DND-41 (cell line): ENCODE measurements around the gene HCRTR1.

Experiments used
- ATAC-seq: fragments of 200-7000 bp; cut with Tn5 transposase; 3 replicates; pipeline ENCODE4 v1.9.1; 2021; ENCODE audit warnings: low read depth; ENCODE audit not compliant: insufficient read depth
- DNase-seq: peaks from one replicate; pipeline ENCODE4 v3.0.0-alpha.2; 2020
- H2AFZ ChIP-seq: 2 replicates; pipeline ENCODE4 v1.6.0; 2012; ENCODE audit warnings: low read depth, low read length
- H3K27ac ChIP-seq: 2 replicates; pipeline ENCODE4 v1.5.1; 2012; ENCODE audit warnings: low read length, inconsistent platforms
- H3K27me3 ChIP-seq: fragments of 200-600 bp; sonication (generic); 2 replicates; pipeline ENCODE4 v1.6.0; 2012; ENCODE audit warnings: low read length, mild to moderate bottlenecking, inconsistent platforms; ENCODE audit not compliant: insufficient read depth, poor library complexity
- H3K36me3 ChIP-seq: 2 replicates; pipeline ENCODE4 v1.5.1; 2012; ENCODE audit warnings: low read length, inconsistent platforms; ENCODE audit not compliant: insufficient read depth
- H3K4me1 ChIP-seq: 2 replicates; pipeline ENCODE4 v1.5.1; 2012; ENCODE audit warnings: mild to moderate bottlenecking, low read length; ENCODE audit not compliant: insufficient read depth
- H3K4me2 ChIP-seq: 2 replicates; pipeline ENCODE4 v1.6.0; 2012; ENCODE audit warnings: mild to moderate bottlenecking, moderate library complexity, low read length, inconsistent platforms; ENCODE audit not compliant: insufficient read depth
- H3K4me3 ChIP-seq, 2 experiments: fragments of 200-600 bp in 1 of 2; shearing (Covaris generic) in 1 of 2; 2 replicates each; pipeline ENCODE4 v1.5.1; 2012 to 2016; ENCODE audit warnings: inconsistent platforms in 2 of 2, low read length in 2 of 2, mild to moderate bottlenecking in 2 of 2, low read depth in 1 of 2, moderate library complexity in 1 of 2
- H3K79me2 ChIP-seq: 2 replicates; pipeline ENCODE4 v1.6.0; 2012; ENCODE audit warnings: low read length, inconsistent platforms; ENCODE audit not compliant: insufficient read depth
- H3K9ac ChIP-seq: 2 replicates; pipeline ENCODE4 v1.6.0; 2012; ENCODE audit warnings: low read depth, mild to moderate bottlenecking, inconsistent platforms, low read length, moderate library complexity
- H3K9me3 ChIP-seq: 2 replicates; pipeline ENCODE4 v1.5.1; 2012; ENCODE audit warnings: low read length, moderate library complexity, mild to moderate bottlenecking, inconsistent platforms; ENCODE audit not compliant: insufficient read depth, severe bottlenecking
- H4K20me1 ChIP-seq: 2 replicates; pipeline ENCODE4 v1.6.0; 2012; ENCODE audit warnings: low read length; ENCODE audit not compliant: insufficient read depth
- EZH2 ChIP-seq: IDR thresholded peaks from 3 replicates; pipeline ENCODE4 v1.6.1; 2012; ENCODE audit warnings: borderline replicate concordance, low read depth, mild to moderate bottlenecking, moderate library complexity, low read length, inconsistent platforms; ENCODE audit not compliant: severe bottlenecking
- TF ChIP-seq, protein P1 (sequence below): IDR thresholded peaks from 2 replicates; pipeline ENCODE4 v1.5.1; 2012; ENCODE audit warnings: borderline replicate concordance, low read length, moderate library complexity, mild to moderate bottlenecking; ENCODE audit not compliant: poor library complexity, severe bottlenecking; ENCODE audit errors: extremely low read depth

HCRTR1 gene

DNA sequence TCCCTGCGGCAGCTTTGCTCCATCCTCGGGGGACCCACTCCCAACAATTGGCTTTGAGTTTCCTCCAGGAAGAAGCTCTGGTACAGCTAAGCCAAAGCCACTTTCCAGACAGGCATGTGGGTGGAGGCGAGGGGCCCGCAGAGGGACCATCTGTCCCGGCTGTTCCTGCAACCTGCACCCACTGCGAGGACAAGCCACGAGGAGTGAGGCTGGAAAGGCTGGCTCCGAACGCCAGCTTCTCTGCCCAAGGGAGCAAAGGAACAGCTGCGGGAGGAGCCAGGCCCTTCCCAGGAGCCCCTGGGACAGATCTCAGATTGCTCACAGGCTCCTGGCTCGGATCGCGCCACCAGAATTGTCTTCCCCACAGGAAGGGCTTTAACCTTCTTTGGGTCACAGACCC, 55.5 kb downstream of the HCRTR1 start:
- Histone ChIP-seq H3K9ac (no peak overlapping the region), H3K9me3 (no peaks in the 10 kb centered on the region), H3K36me3 (no peaks in the 10 kb centered on the region), H3K27me3 (peaks cover 25% of the 10 kb centered on the region), H4K20me1 (peaks cover 4% of the 10 kb centered on the region; the same call in 1 of the 2 replicates), H3K4me2 (no peak overlapping the region), H3K79me2 (no peaks in the 10 kb centered on the region), H2AFZ (no peak overlapping the region), H3K4me3 (no peak overlapping the region), H3K4me1 (no peaks in the 10 kb centered on the region), H3K27ac (no peak overlapping the region)
- no peak for TF ChIP-seq EZH2
- ATAC-seq = no peak
- no peak for DNase-seq

DNA sequence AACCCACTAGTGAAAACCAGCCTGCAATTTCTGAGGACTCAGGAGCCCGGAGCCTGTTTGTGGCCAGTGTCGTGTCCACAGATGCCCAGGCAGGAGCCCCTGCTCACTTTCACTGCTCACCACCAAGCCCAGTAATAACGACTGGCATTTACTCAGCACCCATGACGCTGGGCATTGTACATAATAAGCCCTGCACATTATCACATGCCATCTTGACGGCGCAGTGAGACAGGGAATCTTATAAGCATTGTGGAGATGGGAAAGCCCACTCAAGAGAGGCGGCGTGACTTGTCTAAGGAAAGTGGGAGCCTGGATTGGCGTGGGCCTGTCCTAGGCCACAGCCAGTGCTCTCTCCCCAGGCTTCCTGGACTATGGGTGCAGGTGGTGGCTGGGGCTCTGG, 55.9 kb downstream of the HCRTR1 start:
- no peak for TF ChIP-seq EZH2
- TF ChIP-seq, protein P1, sequence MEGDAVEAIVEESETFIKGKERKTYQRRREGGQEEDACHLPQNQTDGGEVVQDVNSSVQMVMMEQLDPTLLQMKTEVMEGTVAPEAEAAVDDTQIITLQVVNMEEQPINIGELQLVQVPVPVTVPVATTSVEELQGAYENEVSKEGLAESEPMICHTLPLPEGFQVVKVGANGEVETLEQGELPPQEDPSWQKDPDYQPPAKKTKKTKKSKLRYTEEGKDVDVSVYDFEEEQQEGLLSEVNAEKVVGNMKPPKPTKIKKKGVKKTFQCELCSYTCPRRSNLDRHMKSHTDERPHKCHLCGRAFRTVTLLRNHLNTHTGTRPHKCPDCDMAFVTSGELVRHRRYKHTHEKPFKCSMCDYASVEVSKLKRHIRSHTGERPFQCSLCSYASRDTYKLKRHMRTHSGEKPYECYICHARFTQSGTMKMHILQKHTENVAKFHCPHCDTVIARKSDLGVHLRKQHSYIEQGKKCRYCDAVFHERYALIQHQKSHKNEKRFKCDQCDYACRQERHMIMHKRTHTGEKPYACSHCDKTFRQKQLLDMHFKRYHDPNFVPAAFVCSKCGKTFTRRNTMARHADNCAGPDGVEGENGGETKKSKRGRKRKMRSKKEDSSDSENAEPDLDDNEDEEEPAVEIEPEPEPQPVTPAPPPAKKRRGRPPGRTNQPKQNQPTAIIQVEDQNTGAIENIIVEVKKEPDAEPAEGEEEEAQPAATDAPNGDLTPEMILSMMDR = no peak
- Histone ChIP-seq H3K36me3 (no peaks in the 10 kb centered on the region), H3K27me3 (peaks cover 25% of the 10 kb centered on the region), H3K4me1 (no peaks in the 10 kb centered on the region), H3K9me3 (no peaks in the 10 kb centered on the region), H4K20me1 (peaks cover 4% of the 10 kb centered on the region; the same call in 1 of the 2 replicates), H3K27ac (no peak overlapping the region), H3K9ac (no peak overlapping the region), H3K4me3 (no peak overlapping the region), H3K4me2 (no peak overlapping the region), H3K79me2 (no peaks in the 10 kb centered on the region), H2AFZ (no peak overlapping the region)
- DNase-seq (no peak), ATAC-seq (no peak)

DNA sequence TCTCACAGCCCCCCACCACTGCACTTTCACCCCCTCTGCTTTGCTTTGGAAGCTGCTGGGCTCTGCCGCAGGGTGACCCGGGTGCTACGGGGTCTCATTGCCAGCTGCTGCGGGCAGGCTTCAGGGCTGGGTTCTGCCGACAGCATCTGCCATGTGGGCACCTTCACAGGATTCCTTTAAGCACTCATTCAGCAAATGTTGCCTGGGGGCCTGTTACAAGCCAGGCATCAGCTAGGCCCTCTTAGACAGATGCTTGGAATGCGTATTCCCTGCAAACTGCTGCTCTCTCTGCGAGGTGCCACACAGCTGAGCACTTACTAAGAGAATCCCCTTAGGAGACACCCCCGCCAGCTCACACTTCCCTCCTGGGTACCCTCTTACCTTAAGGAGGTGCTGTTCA, 57.1 kb downstream of the HCRTR1 start:
- Histone ChIP-seq H3K27ac (no peak overlapping the region), H3K4me3 (no peak overlapping the region), H3K27me3 (peaks cover 22% of the 10 kb centered on the region), H4K20me1 (no peaks in the 10 kb centered on the region), H3K9me3 (no peaks in the 10 kb centered on the region), H2AFZ (no peak overlapping the region), H3K36me3 (no peaks in the 10 kb centered on the region), H3K4me2 (no peak overlapping the region), H3K4me1 (no peaks in the 10 kb centered on the region), H3K9ac (no peak overlapping the region), H3K79me2 (no peaks in the 10 kb centered on the region)
- TF ChIP-seq, protein P1 = no peak
- TF ChIP-seq EZH2 = no peak
- ATAC-seq = no peak
- DNase-seq = no peak

DNA sequence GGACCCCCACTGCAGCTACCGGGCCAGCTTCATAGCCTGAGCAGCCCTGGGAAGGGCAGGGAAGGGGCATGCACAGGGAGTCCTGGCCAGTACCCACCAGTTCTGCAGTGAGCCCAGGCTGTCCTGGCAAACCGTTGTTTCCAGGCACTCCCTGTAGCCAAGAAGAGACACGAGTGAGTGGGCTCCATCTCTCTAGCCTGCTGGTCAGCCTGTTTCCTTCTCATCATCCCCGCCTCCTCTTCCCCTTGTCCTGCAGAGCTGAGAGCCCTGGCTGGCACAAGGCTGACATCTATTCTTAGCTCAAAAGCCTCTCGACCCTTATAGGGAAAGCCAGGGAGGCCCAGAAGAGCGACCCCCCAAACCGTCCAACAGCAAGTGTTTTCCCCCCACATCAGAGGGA, 57.7 kb downstream of the HCRTR1 start:
- no peak overlapping the region for H2AFZ ChIP-seq
- no peak overlapping the region for H3K27ac ChIP-seq
- no peak for TF ChIP-seq EZH2
- TF ChIP-seq, protein P1 = no peak
- H3K9me3 ChIP-seq = no peaks in the 10 kb centered on the region
- H3K9ac ChIP-seq = no peak overlapping the region
- H3K27me3 ChIP-seq = peaks cover 18% of the 10 kb centered on the region
- H3K79me2 ChIP-seq = no peaks in the 10 kb centered on the region
- no peak for ATAC-seq
- no peaks in the 10 kb centered on the region for H3K36me3 ChIP-seq
- no peaks in the 10 kb centered on the region for H3K4me1 ChIP-seq
- DNase-seq = no peak
- H3K4me3 ChIP-seq = no peak overlapping the region
- H4K20me1 ChIP-seq = no peaks in the 10 kb centered on the region
- H3K4me2 ChIP-seq = no peak overlapping the region
